B cell (primary cell): ENCODE results near the gene PRR23C. TPM values are rescaled to one million over a fixed set of nuclear protein-coding genes. Genes with fewer than 3 reads are reported as not detected.

Source experiments
- ATAC-seq: fragments of 200-7000 bp; cut with Tn5 transposase; one replicate; pipeline ENCODE4 v1.10.0; 2021; ENCODE audit warnings: low read depth, mild to moderate bottlenecking, moderate number of reproducible peaks, moderate library complexity
- CTCF ChIA-PET: fragments of 350-600 bp; sonication (Branson Sonifier 250); formaldehyde crosslinking; loops from one replicate; lab custom pipeline; 2021; ENCODE audit warnings: antibody characterized with exemption, inconsistent platforms; lab: Charles Lee
- POLR2A ChIA-PET: fragments of 350-600 bp; sonication (Branson Sonifier 250); formaldehyde crosslinking; loops from one replicate; lab custom pipeline; 2021; ENCODE audit warnings: antibody characterized with exemption; lab: Charles Lee
- DNase-seq: peaks from one replicate; pipeline ENCODE4 v3.0.0; 2013
- H2AFZ ChIP-seq: 2 replicates; pipeline ENCODE4 v1.6.1; 2012; ENCODE audit warnings: mild to moderate bottlenecking, low read depth, low read length; ENCODE audit not compliant: insufficient read depth, poor library complexity, severe bottlenecking
- H3K27ac ChIP-seq, 2 donors: 1 replicate in 1 of 2; 2 replicates in 1 of 2; pipeline ENCODE4 v1.5.1; 2012 to 2013; ENCODE audit warnings: low read length in 2 of 2, mild to moderate bottlenecking in 2 of 2, moderate library complexity in 1 of 2
- H3K27me3 ChIP-seq, 4 experiments: fragments of 200-600 bp in 1 of 4; sonication (generic) in 1 of 4; replicated peaks in 1 of 4; 1 replicate in 2 of 4; 2 replicates in 2 of 4; pipeline versions ENCODE4 v1.6.1 to v1.7.0; 2013 to 2016; ENCODE audit warnings: low read length in 3 of 4, mild to moderate bottlenecking in 2 of 4, mixed read lengths in 1 of 4, moderate library complexity in 1 of 4; ENCODE audit not compliant: insufficient read depth in 4 of 4, control insufficient read depth in 3 of 4; ENCODE audit errors: control extremely low read depth in 1 of 4
- H3K36me3 ChIP-seq, 2 experiments: replicated peaks in 1 of 2; 1 replicate in 1 of 2; 2 replicates in 1 of 2; pipeline versions ENCODE4 v1.6.1 to v1.7.1; 2013; ENCODE audit warnings: low read length in 1 of 2; ENCODE audit not compliant: insufficient read depth in 2 of 2, control insufficient read depth in 1 of 2; ENCODE audit errors: control extremely low read depth in 1 of 2, extremely low read depth in 1 of 2
- H3K4me1 ChIP-seq, 2 donors: fragments of 200-600 bp in 1 of 2; sonication (generic) in 1 of 2; 1 replicate in 1 of 2; 2 replicates in 1 of 2; pipeline versions ENCODE4 v1.5.1 to v1.6.1; 2013 to 2017; ENCODE audit warnings: low read length in 2 of 2; ENCODE audit not compliant: control insufficient read depth in 2 of 2, insufficient read depth in 2 of 2
- H3K4me2 ChIP-seq: replicated peaks from 2 replicates; pipeline ENCODE3; 2012; ENCODE audit warnings: mild to moderate bottlenecking, low read depth, low read length; ENCODE audit not compliant: poor library complexity, severe bottlenecking
- H3K4me3 ChIP-seq, 5 experiments: fragments of 200-600 bp in 1 of 5; sonication (generic) in 1 of 5; 1 replicate in 3 of 5; 2 replicates in 2 of 5; pipeline versions ENCODE4 v1.5.1 to v1.7.0; 2011 to 2016; ENCODE audit warnings: low read length in 4 of 5, mild to moderate bottlenecking in 4 of 5, low read depth in 2 of 5, control low read depth in 1 of 5, moderate library complexity in 1 of 5; ENCODE audit not compliant: insufficient read depth in 1 of 5; ENCODE audit errors: control extremely low read depth in 1 of 5, extremely low read depth in 1 of 5
- H3K79me2 ChIP-seq: fragments of 200-600 bp; sonication (generic); one replicate; pipeline ENCODE4 v1.6.0; 2016; ENCODE audit warnings: low read length; ENCODE audit not compliant: control insufficient read depth, insufficient read depth
- H3K9ac ChIP-seq: fragments of 200-600 bp; sonication (generic); 2 replicates; pipeline ENCODE4 v1.6.1; 2017; ENCODE audit warnings: mild to moderate bottlenecking, low read length, moderate library complexity
- H3K9me3 ChIP-seq, 3 donors: one replicate each; pipeline versions ENCODE4 v1.6.1 to v1.7.1; 2013; ENCODE audit warnings: low read length in 2 of 3; ENCODE audit not compliant: control insufficient read depth in 2 of 3, insufficient read depth in 1 of 3; ENCODE audit errors: control extremely low read depth in 1 of 3
- H4K20me1 ChIP-seq: 2 replicates; pipeline ENCODE4 v1.6.0; 2012; ENCODE audit warnings: mild to moderate bottlenecking, low read length; ENCODE audit not compliant: insufficient read depth, control insufficient read depth, poor library complexity, severe bottlenecking
- H3K27ac Mint-ChIP-seq: one replicate; pipeline ENCODE4 v1.8.0; 2021; ENCODE audit warnings: mixed read lengths
- H3K27me3 Mint-ChIP-seq: one replicate; pipeline ENCODE4 v1.8.0; 2021; ENCODE audit warnings: mixed read lengths
- H3K4me1 Mint-ChIP-seq: one replicate; pipeline ENCODE4 v1.8.0; 2021; ENCODE audit warnings: mixed read lengths
- H3K4me3 Mint-ChIP-seq: one replicate; pipeline ENCODE4 v1.8.0; 2021; ENCODE audit warnings: mixed read lengths
- H3K9me3 Mint-ChIP-seq: one replicate; pipeline ENCODE4 v1.8.0; 2022; ENCODE audit warnings: mixed read lengths; ENCODE audit not compliant: insufficient read depth
- CTCF ChIP-seq: fragments of 200-600 bp; IDR thresholded peaks from one replicate; pipeline ENCODE4 v1.8.0; 2022; ENCODE audit warnings: antibody characterized with exemption, mild to moderate bottlenecking
- EZH2 ChIP-seq: IDR thresholded peaks from 2 replicates; pipeline ENCODE4 v1.6.1; 2012; ENCODE audit warnings: borderline replicate concordance, low read depth, mild to moderate bottlenecking, moderate library complexity, low read length; ENCODE audit not compliant: insufficient read depth, poor library complexity, severe bottlenecking
- WGBS: methylation state at CpG from one replicate; pipeline ENCODE4 v1.1.5; 2013; ENCODE audit warnings: missing lambda C conversion rate; ENCODE audit not compliant: insufficient coverage; 5-methylcytosine and 5-hydroxymethylcytosine counted together
- intact Hi-C: fragments of 100-400 bp; cut with micrococcal nuclease; formaldehyde crosslinking; loops from one replicate; pipeline ENCODE4 v1.10.0; 2022
- polyA plus RNA-seq: library from polyadenylated mRNA; depleted of rRNA; stranded (reverse); fragments of >200 nt; gene quantifications from 2 replicates; pipeline ENCODE4 v1.2.3, GENCODE V29; 2012
- total RNA-seq, 2 donors: library from RNA; stranded (reverse); fragments of 120-200 nt in 1 of 2; gene quantifications; 1 replicate in 1 of 2; 2 replicates in 1 of 2; pipeline versions ENCODE4 v1.2.3 to v1.2.4, GENCODE V29; 2013 to 2022

PRR23C gene
- total and polyA plus RNA-seq, 2 donors (not counting 1 experiment from before 2014, with no cell fraction given) = not detected

- peaks cover 0 to 27% (median 0%) of the 10 kb centered on the region in 3 donors for H3K9me3 ChIP-seq
- H3K9ac ChIP-seq = no peak within 1 kb of the TSS
- H4K20me1 ChIP-seq = no peaks in the 10 kb centered on the region
- 75% methylated on average over 60 of the region's 60 CpGs for WGBS
- no peak within 1 kb of the TSS for H3K4me2 ChIP-seq
- Mint-ChIP-seq H3K9me3 (peaks cover 9% of the 10 kb centered on the region), H3K4me1 (no peaks in the 10 kb centered on the region), H3K4me3 (no peak within 1 kb of the TSS), H3K27me3 (no peaks in the 10 kb centered on the region), H3K27ac (no peak within 1 kb of the TSS)
- no peaks in the 10 kb centered on the region for H3K27me3 ChIP-seq
- ChIA-PET CTCF (no interaction called here), POLR2A (no interaction called here)
- no peak within 1 kb of the TSS for H2AFZ ChIP-seq
- no peak within 1 kb of the TSS for H3K4me3 ChIP-seq
- intact Hi-C loops = no loop called here
- DNase-seq (no peak), ATAC-seq (no peak)
- H3K36me3 ChIP-seq = no peaks in the 10 kb centered on the region
- no peaks in the 10 kb centered on the region for H3K79me2 ChIP-seq
- no peaks in the 10 kb centered on the region for H3K4me1 ChIP-seq
- no peak within 1 kb of the TSS for H3K27ac ChIP-seq
- TF ChIP-seq CTCF (no peak), EZH2 (no peak)
Measured at GRCh38 chr3:139006051-139006716, 38.5 kb downstream of the PRR23C start, which contains the start of gene PRR23A. Gene PRR23A, minus strand, starts transcription at chr3:139006268. Its CDS starts 0 bp downstream, at chr3:139006268.

- no peak overlapping the region for H2AFZ ChIP-seq
- no peaks in the 10 kb centered on the region for H3K27me3 ChIP-seq
- Mint-ChIP-seq H3K27ac (no peak overlapping the region), H3K4me1 (no peaks in the 10 kb centered on the region), H3K4me3 (no peak overlapping the region), H3K27me3 (no peaks in the 10 kb centered on the region), H3K9me3 (peaks cover 12% of the 10 kb centered on the region)
- no peaks in the 10 kb centered on the region for H4K20me1 ChIP-seq
- intact Hi-C loops = no loop called here
- DNase-seq = no peak
- no peak for ATAC-seq
- TF ChIP-seq CTCF (no peak), EZH2 (no peak)
- WGBS = 84% methylated on average over 42 of the region's 45 CpGs
- no peaks in the 10 kb centered on the region for H3K36me3 ChIP-seq
- no peak overlapping the region for H3K27ac ChIP-seq
- H3K4me1 ChIP-seq = no peaks in the 10 kb centered on the region
- ChIA-PET CTCF (no interaction called here), POLR2A (no interaction called here)
- no peaks in the 10 kb centered on the region for H3K79me2 ChIP-seq
- H3K4me3 ChIP-seq = no peak overlapping the region
- H3K9ac ChIP-seq = no peak overlapping the region
- H3K9me3 ChIP-seq = peaks cover 0 to 27% (median 0%) of the 10 kb centered on the region in 3 donors
- no peak overlapping the region for H3K4me2 ChIP-seq
Measured at GRCh38 chr3:139005356-139005993, 39.2 kb downstream of the PRR23C start.
